VCaP (cell line): Measurements from ENCODE around the gene SGK1.
"Not testable (repeated sequence)": the region's sequence is repeated elsewhere in the genome, so short reads cannot be mapped to it uniquely, and the experiment has no call there.

Experiments
- H3K27ac ChIP-seq: fragments of 450-650 bp; 2 replicates; pipeline ENCODE4 v1.5.1; 2017
- CTCF ChIP-seq: fragments of 450-650 bp; conservative IDR thresholded peaks from 2 replicates; pipeline ENCODE4 v1.5.1; 2017; ENCODE audit warnings: mild to moderate bottlenecking, moderate library complexity

SGK1 gene

GRCh38 chr6:134324766-134325165 lies 6.9 kb upstream of the SGK1 start:
- no peak overlapping the region for H3K27ac ChIP-seq

GRCh38 chr6:134324141-134324540 lies 6.2 kb upstream of the SGK1 start:
- no peak overlapping the region for H3K27ac ChIP-seq
- TF ChIP-seq CTCF, result no peak

More at GRCh38 chr6:134324766-134325165, 6.9 kb upstream of the SGK1 start:
- TF ChIP-seq CTCF, result no peak

GRCh38 chr6:134323698-134324097 lies 5.8 kb upstream of the SGK1 start:
- no peak for TF ChIP-seq CTCF
- no peak overlapping the region for H3K27ac ChIP-seq

- H3K27ac ChIP-seq, result no peak overlapping the region
These were observed 5.4 kb upstream of the SGK1 start for GRCh38 chr6:134323294-134323693.

GRCh38 chr6:134322216-134322615 lies 4.3 kb upstream of the SGK1 start:
- TF ChIP-seq CTCF, result no peak
- no peak overlapping the region for H3K27ac ChIP-seq

More at GRCh38 chr6:134323294-134323693, 5.4 kb upstream of the SGK1 start:
- no peak for TF ChIP-seq CTCF

- H3K27ac ChIP-seq, result no peak overlapping the region
- TF ChIP-seq CTCF, result no peak
These were observed 3.3 kb upstream of the SGK1 start for GRCh38 chr6:134321246-134321645.

- H3K27ac ChIP-seq, result not testable (repeated sequence)
These were observed 1.8 kb upstream of the SGK1 start for GRCh38 chr6:134319686-134320085.

GRCh38 chr6:134318974-134319281 lies 1.0 kb upstream of the SGK1 start:
- H3K27ac ChIP-seq, result no peak overlapping the region
- no peak for TF ChIP-seq CTCF
